Hematopoietic multipotent progenitor cell treated with erythropoietin and hydrocortisone succinate and interleukin-3 and kit ligand, for 15 days (in vitro differentiated cells): ENCODE results near the gene TBCD.

Experiments used
- DNase-seq: peaks from one replicate; pipeline ENCODE4 v3.0.0-alpha.2; 2015; ENCODE audit warnings: low spot score

TBCD gene

GRCh38 chr17:82791532-82791931 lies 39.7 kb downstream of the TBCD start:
- DNase-seq: no peak

DNA sequence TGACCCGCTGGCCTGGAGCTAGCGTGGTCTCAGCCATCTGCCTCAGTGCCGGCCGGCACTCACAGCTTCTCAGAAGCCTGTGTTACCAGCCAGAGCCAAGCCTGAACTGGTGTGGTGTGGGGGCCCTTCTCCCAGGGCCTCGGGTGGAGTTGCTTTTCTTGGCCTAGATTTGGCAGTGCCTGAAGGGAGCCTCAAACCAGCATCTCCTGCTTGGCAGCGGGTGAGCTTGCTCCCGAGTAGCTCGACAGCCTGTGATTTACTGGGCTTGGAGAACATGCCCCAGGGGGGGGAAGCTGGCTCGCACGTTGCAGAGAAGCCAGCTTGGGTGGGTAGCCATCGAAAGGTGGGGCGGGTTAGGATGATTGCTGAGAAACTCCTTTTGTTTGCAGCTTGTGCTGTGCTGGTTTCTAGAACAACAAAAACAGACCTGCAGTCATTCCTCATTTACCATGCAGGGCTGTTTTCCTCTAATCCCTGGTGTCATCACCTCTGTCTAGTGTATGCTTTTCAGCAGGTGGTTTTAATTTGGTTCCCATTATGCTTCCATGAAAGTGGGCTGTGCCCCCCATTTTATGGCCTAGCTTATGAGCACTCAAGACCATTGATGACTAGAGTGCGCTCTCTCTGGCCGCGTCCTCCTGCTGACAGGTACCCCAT lies 42.2 kb downstream of the TBCD start:
- no peak for DNase-seq

GRCh38 chr17:82794781-82795482 lies 43.1 kb downstream of the TBCD start:
- DNase-seq: no peak

DNA sequence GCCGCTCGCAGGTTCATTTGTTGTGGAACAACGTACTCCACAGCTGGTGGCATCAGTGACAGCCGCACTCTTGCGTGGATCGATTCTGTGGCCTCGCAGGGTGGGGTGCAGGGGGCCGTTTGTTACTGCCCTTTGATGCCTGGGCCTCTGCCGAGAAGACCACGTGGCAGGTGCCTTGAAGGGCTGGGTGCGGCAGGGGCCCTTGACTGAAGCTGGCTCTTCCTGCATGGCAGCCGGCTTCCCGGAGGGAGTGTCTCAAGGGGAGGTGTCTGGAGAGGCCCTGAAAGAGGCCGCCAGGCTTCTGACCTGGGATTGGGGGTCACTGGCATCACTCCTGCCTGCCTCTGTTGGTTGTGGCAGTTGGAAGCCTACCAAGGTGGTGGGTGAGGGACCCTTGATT lies 43.8 kb downstream of the TBCD start:
- no peak for DNase-seq

- DNase-seq: no peak
Observed at GRCh38 chr17:82797061-82797460, 45.2 kb downstream of the TBCD start.

DNA sequence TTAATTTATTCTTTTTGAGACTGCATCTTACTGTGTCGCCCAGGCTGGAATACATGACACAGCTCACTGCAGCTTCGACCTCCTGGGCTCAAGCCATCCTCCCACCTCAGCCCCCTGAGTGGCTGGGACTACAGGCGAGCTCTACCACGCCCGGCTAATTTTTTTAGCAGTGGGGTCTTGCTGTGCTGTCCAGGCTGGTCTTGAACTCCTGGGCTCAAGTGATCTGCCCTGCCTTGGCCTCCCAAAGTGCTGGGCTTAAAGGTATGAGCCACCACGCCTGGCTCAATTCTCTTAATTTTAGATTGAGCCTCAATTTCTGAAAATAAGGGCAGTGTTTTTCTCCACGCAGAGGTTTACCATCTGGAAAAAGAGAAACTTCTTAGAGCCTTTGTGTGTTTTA lies 46.9 kb downstream of the TBCD start:
- no peak for DNase-seq

- DNase-seq: no peak
Observed at GRCh38 chr17:82799591-82799990, 47.7 kb downstream of the TBCD start.

GRCh38 chr17:82800885-82801284 lies 49.0 kb downstream of the TBCD start:
- DNase-seq: no peak

- DNase-seq: no peak
Observed at GRCh38 chr17:82801377-82801970, 49.6 kb downstream of the TBCD start.

GRCh38 chr17:82802075-82802780 lies 50.4 kb downstream of the TBCD start:
- DNase-seq: no peak

DNA sequence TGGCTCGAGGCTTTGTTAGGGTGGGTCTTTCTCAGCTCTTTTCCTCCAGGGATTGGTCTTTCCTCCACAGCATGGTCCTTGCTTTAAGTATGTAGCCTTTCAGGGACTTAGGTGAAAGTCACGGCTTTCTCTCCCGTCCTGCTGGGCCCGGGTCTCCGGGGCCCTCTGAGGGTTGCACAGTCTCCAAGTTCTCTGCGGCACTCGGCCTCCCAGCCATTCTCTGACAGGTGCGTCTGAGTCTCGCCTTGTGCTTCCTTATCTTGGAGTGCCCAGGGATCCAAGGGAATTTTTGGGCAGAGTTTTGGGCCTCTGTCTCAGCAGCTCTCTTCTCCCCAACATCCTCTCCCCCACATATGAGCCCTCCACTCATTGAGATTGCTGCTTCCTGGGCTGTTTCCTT lies 51.3 kb downstream of the TBCD start:
- DNase-seq: no peak

DNA sequence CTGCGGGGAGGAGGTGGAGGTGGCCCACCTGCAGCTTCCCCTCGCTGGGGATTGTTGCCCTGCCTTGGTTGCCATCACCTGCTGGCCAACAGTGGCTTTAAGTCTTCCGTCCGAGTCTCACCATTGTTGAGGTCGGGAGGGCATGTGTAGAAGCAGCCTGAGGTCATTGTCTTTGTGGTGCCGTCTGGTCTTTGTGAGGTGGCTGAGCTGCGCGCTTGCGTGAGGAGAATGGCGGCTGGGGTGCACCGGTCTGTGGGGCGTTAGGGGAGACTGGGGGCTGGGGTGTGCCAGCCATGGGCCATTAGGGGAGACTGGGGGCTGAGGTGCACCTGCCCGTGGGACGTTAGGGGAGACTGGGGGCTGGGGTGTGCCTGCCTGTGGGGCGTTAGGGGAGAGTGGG lies 51.7 kb downstream of the TBCD start:
- no peak for DNase-seq

GRCh38 chr17:82804442-82805191 lies 52.8 kb downstream of the TBCD start:
- DNase-seq: no peak

DNA sequence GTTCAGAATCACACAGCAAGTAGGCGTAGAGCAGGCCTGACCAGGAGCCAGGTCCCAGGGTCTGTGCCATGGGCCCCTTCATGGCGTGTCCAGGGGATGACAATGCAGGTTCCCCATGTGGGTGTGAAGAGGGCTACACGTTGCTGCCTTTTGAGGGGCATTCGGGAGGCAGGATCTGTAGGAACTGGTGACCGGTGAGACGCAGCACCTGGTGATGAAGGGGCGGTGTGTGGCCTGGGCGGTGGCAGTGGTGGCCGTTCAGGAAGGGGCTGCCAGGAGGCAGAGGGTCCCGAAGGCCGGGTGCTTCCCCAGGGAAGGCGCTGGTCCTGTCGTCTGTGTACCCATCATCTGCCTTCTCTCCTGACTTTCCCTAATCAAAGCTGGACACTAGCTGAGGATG lies 53.4 kb downstream of the TBCD start:
- DNase-seq: no peak

GRCh38 chr17:82805823-82806222 lies 54.0 kb downstream of the TBCD start:
- no peak for DNase-seq

- no peak for DNase-seq
Observed at GRCh38 chr17:82806645-82807044, 54.8 kb downstream of the TBCD start.

- no peak for DNase-seq
Observed at GRCh38 chr17:82807101-82807500, 55.2 kb downstream of the TBCD start.

GRCh38 chr17:82807562-82807961 lies 55.7 kb downstream of the TBCD start:
- DNase-seq: no peak

GRCh38 chr17:82808006-82808405 lies 56.1 kb downstream of the TBCD start:
- DNase-seq: no peak

DNA sequence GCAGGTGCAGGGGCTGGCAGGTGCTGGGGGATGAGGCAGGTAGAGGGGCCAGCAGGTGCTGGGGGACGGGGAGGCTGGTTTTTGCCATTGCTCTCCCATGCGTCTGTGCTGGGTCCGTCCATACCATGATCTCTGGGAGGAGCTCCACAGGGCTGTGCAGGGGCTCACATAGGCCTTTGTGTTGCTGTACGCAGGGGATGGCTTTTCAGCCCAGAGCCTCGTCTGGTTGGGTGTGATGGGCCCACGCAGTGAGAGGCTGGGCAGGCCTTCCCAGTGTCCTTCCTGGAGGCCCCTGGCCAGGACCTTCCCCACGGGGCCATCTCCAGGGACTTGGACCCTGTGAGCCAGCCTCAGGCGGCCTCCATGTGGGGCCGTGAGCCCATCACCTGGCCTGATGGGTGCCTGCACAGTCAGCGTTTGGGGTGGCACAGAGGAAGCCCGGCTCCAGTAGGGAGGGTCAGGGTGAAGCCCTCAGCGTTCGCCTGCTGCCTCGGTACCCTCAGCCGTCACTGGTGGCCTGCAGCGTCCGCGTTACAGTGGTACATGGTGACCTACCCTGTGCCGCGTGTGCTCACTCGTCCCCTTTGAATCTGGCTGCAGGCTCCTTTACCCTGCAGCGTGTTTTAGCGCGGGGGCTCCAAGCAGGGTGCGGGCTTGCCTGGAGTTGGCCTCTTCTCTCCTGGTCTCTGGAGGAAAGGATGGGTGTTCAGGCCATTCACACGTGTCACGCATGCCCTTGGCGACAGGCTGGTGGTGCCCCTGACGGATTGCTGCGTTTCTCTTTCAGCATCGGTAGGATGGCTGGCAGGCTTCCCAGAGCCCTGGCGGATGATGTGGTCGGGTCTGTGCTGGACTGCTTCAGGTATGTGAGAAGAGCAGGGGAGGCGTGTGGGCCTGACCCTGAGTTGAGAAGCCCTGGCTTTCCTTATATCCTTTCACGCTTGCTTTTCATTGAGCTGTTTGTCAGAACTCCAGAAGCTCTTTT lies 57.3 kb downstream of the TBCD start:
- no peak for DNase-seq
